AG20443 (cell line): ENCODE results near the gene OPCML.

ENCODE experiments used
- DNase-seq: peaks from one replicate; pipeline ENCODE4 v3.0.0; 2012; ENCODE audit warnings: low spot score, mixed read lengths

OPCML gene

GRCh38 chr11:133173810-133174412, 358.4 kb downstream of the OPCML start:
- DNase-seq: no peak

- no peak for DNase-seq
Observed at GRCh38 chr11:133172349-133172748, 360.0 kb downstream of the OPCML start.

- no peak for DNase-seq
Observed at GRCh38 chr11:133171374-133171773, 360.9 kb downstream of the OPCML start.

- DNase-seq: no peak
Observed at GRCh38 chr11:133168016-133168415, 364.3 kb downstream of the OPCML start.

- DNase-seq: no peak
Observed at GRCh38 chr11:133166662-133167061, 365.6 kb downstream of the OPCML start.

GRCh38 chr11:133164986-133165385, 367.3 kb downstream of the OPCML start:
- no peak for DNase-seq

GRCh38 chr11:133163463-133164419, 368.6 kb downstream of the OPCML start:
- peak; percentile 69 for DNase-seq

GRCh38 chr11:133162227-133162626, 370.1 kb downstream of the OPCML start:
- DNase-seq: no peak

- no peak for DNase-seq
Observed at GRCh38 chr11:133160754-133161153, 371.5 kb downstream of the OPCML start.

- DNase-seq: no peak
Observed at GRCh38 chr11:133156986-133157745, 375.1 kb downstream of the OPCML start.

- no peak for DNase-seq
Observed at GRCh38 chr11:133154781-133155180, 377.5 kb downstream of the OPCML start.

GRCh38 chr11:133154076-133154475, 378.2 kb downstream of the OPCML start:
- DNase-seq: no peak

- DNase-seq: no peak
Observed at GRCh38 chr11:133153031-133153430, 379.3 kb downstream of the OPCML start.

- no peak for DNase-seq
Observed at GRCh38 chr11:133149698-133150097, 382.6 kb downstream of the OPCML start.

GRCh38 chr11:133147625-133148024, 384.7 kb downstream of the OPCML start:
- no peak for DNase-seq

GRCh38 chr11:133146697-133147306, 385.5 kb downstream of the OPCML start:
- no peak for DNase-seq

- no peak for DNase-seq
Observed at GRCh38 chr11:133137939-133138338, 394.4 kb downstream of the OPCML start.

- DNase-seq: no peak
Observed at GRCh38 chr11:133137270-133137669, 395.0 kb downstream of the OPCML start.

GRCh38 chr11:133136376-133136775, 395.9 kb downstream of the OPCML start:
- DNase-seq: no peak

- DNase-seq: peak; percentile 77
Observed at GRCh38 chr11:133134314-133135173, 397.8 kb downstream of the OPCML start.

GRCh38 chr11:133133606-133134005, 398.7 kb downstream of the OPCML start:
- no peak for DNase-seq
